Smooth muscle cell (in vitro differentiated cells): Measurements from ENCODE around the gene PDCL3. TPM values are rescaled to one million over a fixed set of nuclear protein-coding genes. Genes with fewer than 3 reads are reported as not detected.

Experiments
- DNase-seq: peaks from one replicate; lab custom pipeline; 2025; ENCODE audit not compliant: unreplicated experiment; lab: John Stamatoyannopoulos, UW
- H2AFZ ChIP-seq: fragments of 200-600 bp; sonication (generic); 2 replicates; pipeline ENCODE4 v1.6.0; 2016; ENCODE audit warnings: antibody characterized with exemption, low read depth, mild to moderate bottlenecking
- H3F3A ChIP-seq: fragments of 200-600 bp; sonication (generic); 2 replicates; pipeline ENCODE4 v1.6.0; 2017; ENCODE audit warnings: antibody characterized with exemption, low read depth
- H3K27ac ChIP-seq: fragments of 200-600 bp; sonication (generic); 2 replicates; pipeline ENCODE4 v1.5.1; 2016; ENCODE audit warnings: low read depth, mild to moderate bottlenecking
- H3K27me3 ChIP-seq: fragments of 200-600 bp; sonication (generic); 2 replicates; pipeline ENCODE4 v1.6.1; 2016; ENCODE audit warnings: low read depth, mild to moderate bottlenecking
- H3K36me3 ChIP-seq: fragments of 200-600 bp; sonication (generic); 2 replicates; pipeline ENCODE4 v1.5.1; 2016; ENCODE audit warnings: low read depth
- H3K4me1 ChIP-seq: fragments of 200-600 bp; sonication (generic); 2 replicates; pipeline ENCODE4 v1.5.1; 2016; ENCODE audit warnings: low read depth
- H3K4me2 ChIP-seq: fragments of 200-600 bp; sonication (generic); 2 replicates; pipeline ENCODE4 v1.6.0; 2016; ENCODE audit warnings: mild to moderate bottlenecking
- H3K4me3 ChIP-seq: fragments of 200-600 bp; sonication (generic); 2 replicates; pipeline ENCODE4 v1.5.1; 2016; ENCODE audit warnings: mild to moderate bottlenecking
- H3K79me2 ChIP-seq: fragments of 200-600 bp; sonication (generic); 2 replicates; pipeline ENCODE4 v1.6.0; 2016; ENCODE audit warnings: low read depth, mild to moderate bottlenecking
- H3K9ac ChIP-seq: fragments of 200-600 bp; sonication (generic); 2 replicates; pipeline ENCODE4 v1.6.0; 2016; ENCODE audit warnings: low read depth
- H3K9me3 ChIP-seq: fragments of 200-600 bp; sonication (generic); replicated peaks from 2 replicates; pipeline ENCODE4 v1.5.1; 2016; ENCODE audit warnings: low read depth
- H4K20me1 ChIP-seq: fragments of 200-600 bp; sonication (generic); 2 replicates; pipeline ENCODE4 v1.6.0; 2016; ENCODE audit warnings: low read depth
- WGBS: methylation state at CpG from one replicate; pipeline ENCODE4 v1.1.7; 2016; ENCODE audit warnings: low lambda C conversion rate; 5-methylcytosine and 5-hydroxymethylcytosine counted together
- polyA plus RNA-seq: library from polyadenylated mRNA; unstranded; fragments of >200 nt; fragmentation: Nextera tagmentation; extraction: Ambion mirVana; gene quantifications from 2 replicates; pipeline ENCODE4 v1.2.1, GENCODE V29; 2016
- total RNA-seq: library from RNA; depleted of rRNA; stranded (reverse); fragments of >200 nt; gene quantifications from 2 replicates; pipeline ENCODE4 v1.2.3, GENCODE V29; 2014
- TF ChIP-seq, protein P1 (sequence below): fragments of 200-600 bp; sonication (generic); IDR thresholded peaks from 2 replicates; pipeline ENCODE4 v1.5.1; 2017; ENCODE audit warnings: borderline replicate concordance, mild to moderate bottlenecking, antibody characterized with exemption; ENCODE audit not compliant: insufficient read depth, poor library complexity, severe bottlenecking

PDCL3 gene
- total and polyA plus RNA-seq, 2 experiments from 2014 or later: 12.6 to 15.4 TPM

GRCh38 chr2:100592226-100592625, 29.4 kb downstream of the PDCL3 start:
- Histone ChIP-seq H3F3A (no peaks in the 10 kb centered on the region), H3K4me1 (no peaks in the 10 kb centered on the region), H3K4me3 (no peak overlapping the region), H3K27me3 (no peaks in the 10 kb centered on the region), H3K27ac (no peak overlapping the region), H3K79me2 (no peaks in the 10 kb centered on the region), H3K36me3 (no peaks in the 10 kb centered on the region), H3K9me3 (no peaks in the 10 kb centered on the region), H2AFZ (no peak overlapping the region), H3K9ac (no peak overlapping the region), H4K20me1 (no peaks in the 10 kb centered on the region), H3K4me2 (no peak overlapping the region)
- TF ChIP-seq, protein P1, sequence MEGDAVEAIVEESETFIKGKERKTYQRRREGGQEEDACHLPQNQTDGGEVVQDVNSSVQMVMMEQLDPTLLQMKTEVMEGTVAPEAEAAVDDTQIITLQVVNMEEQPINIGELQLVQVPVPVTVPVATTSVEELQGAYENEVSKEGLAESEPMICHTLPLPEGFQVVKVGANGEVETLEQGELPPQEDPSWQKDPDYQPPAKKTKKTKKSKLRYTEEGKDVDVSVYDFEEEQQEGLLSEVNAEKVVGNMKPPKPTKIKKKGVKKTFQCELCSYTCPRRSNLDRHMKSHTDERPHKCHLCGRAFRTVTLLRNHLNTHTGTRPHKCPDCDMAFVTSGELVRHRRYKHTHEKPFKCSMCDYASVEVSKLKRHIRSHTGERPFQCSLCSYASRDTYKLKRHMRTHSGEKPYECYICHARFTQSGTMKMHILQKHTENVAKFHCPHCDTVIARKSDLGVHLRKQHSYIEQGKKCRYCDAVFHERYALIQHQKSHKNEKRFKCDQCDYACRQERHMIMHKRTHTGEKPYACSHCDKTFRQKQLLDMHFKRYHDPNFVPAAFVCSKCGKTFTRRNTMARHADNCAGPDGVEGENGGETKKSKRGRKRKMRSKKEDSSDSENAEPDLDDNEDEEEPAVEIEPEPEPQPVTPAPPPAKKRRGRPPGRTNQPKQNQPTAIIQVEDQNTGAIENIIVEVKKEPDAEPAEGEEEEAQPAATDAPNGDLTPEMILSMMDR: no peak
- 67% methylated on average over 1 of the region's 1 CpG for WGBS
- no peak for DNase-seq

DNA sequence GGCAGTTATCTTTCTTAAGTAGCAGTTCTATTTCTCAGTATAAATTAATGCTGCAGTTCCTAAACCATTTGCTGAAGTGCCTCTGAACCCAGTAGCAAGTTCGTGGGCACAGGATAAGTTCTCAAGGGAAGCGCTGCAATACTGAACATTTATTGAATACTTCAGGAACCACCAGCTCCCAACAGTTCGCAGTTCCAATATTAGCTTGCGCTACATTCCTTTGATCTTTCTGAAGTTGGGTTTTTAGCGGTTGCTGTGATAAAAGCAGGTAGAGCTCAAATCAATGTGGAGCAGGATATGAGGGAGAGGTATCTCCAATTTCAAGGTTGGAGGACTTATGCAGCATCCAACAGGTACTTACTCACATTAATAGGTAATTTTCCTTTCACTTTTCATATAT, 33.7 kb downstream of the PDCL3 start:
- no peak overlapping the region for H3K9ac ChIP-seq
- no peak overlapping the region for H3K4me3 ChIP-seq
- H3K27ac ChIP-seq: no peak overlapping the region
- H3F3A ChIP-seq: no peaks in the 10 kb centered on the region
- no peak for DNase-seq
- H3K9me3 ChIP-seq: no peaks in the 10 kb centered on the region
- H3K27me3 ChIP-seq: no peaks in the 10 kb centered on the region
- WGBS: 92% methylated on average over 5 of the region's 5 CpGs
- TF ChIP-seq, protein P1: no peak
- H3K4me1 ChIP-seq: no peaks in the 10 kb centered on the region
- no peaks in the 10 kb centered on the region for H4K20me1 ChIP-seq
- no peak overlapping the region for H3K4me2 ChIP-seq
- H2AFZ ChIP-seq: no peak overlapping the region
- H3K79me2 ChIP-seq: no peaks in the 10 kb centered on the region
- no peaks in the 10 kb centered on the region for H3K36me3 ChIP-seq

DNA sequence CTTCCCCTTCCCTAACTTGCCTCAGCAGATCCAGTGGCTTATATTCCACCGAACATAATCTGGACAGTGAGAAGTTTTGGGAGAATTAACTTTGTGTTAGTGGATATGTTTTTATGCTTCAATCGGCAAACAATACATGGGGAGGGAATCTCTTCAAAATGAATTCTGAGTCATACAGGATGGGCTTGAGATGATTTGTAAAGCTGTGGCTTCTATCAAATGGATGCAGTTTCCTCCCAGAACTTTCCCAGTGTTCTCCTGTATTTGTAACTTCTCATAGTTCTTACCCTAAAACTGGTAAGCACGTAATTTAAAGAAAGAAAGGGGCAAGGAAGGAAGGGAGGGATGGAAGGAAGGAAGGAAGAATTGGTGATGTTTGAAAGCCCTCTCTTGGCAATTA, 36.8 kb downstream of the PDCL3 start:
- WGBS: 93% methylated on average over 3 of the region's 3 CpGs
- no peaks in the 10 kb centered on the region for H4K20me1 ChIP-seq
- H3K4me3 ChIP-seq: no peak overlapping the region
- H3K9ac ChIP-seq: no peak overlapping the region
- H3K4me2 ChIP-seq: no peak overlapping the region
- TF ChIP-seq, protein P1: no peak
- no peaks in the 10 kb centered on the region for H3K9me3 ChIP-seq
- no peaks in the 10 kb centered on the region for H3K36me3 ChIP-seq
- no peaks in the 10 kb centered on the region for H3K79me2 ChIP-seq
- H3K27me3 ChIP-seq: no peaks in the 10 kb centered on the region
- no peak for DNase-seq
- no peak overlapping the region for H2AFZ ChIP-seq
- H3F3A ChIP-seq: no peaks in the 10 kb centered on the region
- peaks cover 10% of the 10 kb centered on the region for H3K4me1 ChIP-seq
- H3K27ac ChIP-seq: no peak overlapping the region

DNA sequence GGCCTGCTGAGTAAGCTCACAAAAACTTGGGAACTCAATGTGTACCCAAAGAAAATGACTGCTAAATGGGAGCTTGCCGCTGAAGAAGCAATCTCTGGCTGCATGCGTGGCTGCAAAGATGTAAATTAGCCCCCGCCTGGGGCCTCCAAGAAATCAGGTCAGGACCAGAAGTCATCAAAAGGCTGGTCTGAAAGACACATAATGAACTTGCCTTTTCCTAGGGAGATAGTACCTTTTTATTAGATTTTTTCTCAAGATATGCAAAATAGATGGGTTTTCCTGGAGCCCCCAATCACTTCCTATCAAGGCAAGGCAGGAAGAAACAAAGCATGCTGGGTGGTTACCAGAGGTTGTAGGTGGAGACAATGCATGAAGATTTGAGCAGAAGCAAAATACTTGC, 38.9 kb downstream of the PDCL3 start:
- peaks cover 10% of the 10 kb centered on the region for H3K4me1 ChIP-seq
- H3K27ac ChIP-seq: no peak overlapping the region
- H3K9ac ChIP-seq: no peak overlapping the region
- no peaks in the 10 kb centered on the region for H3K36me3 ChIP-seq
- H3K9me3 ChIP-seq: no peaks in the 10 kb centered on the region
- no peaks in the 10 kb centered on the region for H3K79me2 ChIP-seq
- WGBS: 70% methylated on average over 3 of the region's 3 CpGs
- H4K20me1 ChIP-seq: no peaks in the 10 kb centered on the region
- TF ChIP-seq, protein P1: no peak
- no peak overlapping the region for H2AFZ ChIP-seq
- DNase-seq: no peak
- H3K4me3 ChIP-seq: no peak overlapping the region
- H3K4me2 ChIP-seq: no peak overlapping the region
- no peaks in the 10 kb centered on the region for H3F3A ChIP-seq
- H3K27me3 ChIP-seq: no peaks in the 10 kb centered on the region
